OCI-LY7 (cell line): ENCODE measurements around the gene GIGYF1.

ENCODE experiments used
- EZH2phosphoT487 ChIP-seq: fragments of 200-600 bp; sonication (generic); IDR thresholded peaks from 2 replicates; pipeline ENCODE4 v1.6.1; 2018; ENCODE audit warnings: low read depth, borderline replicate concordance, mild to moderate bottlenecking, mixed run types, antibody characterized with exemption, low read length, moderate library complexity, mixed read lengths
- TF ChIP-seq, protein P1 (sequence below): fragments of 200-600 bp; sonication (generic); conservative IDR thresholded peaks from 2 replicates; pipeline ENCODE4 v1.5.1; 2014; ENCODE audit warnings: mild to moderate bottlenecking, antibody characterized with exemption, low read length, moderate library complexity, mixed read lengths

DNA sequence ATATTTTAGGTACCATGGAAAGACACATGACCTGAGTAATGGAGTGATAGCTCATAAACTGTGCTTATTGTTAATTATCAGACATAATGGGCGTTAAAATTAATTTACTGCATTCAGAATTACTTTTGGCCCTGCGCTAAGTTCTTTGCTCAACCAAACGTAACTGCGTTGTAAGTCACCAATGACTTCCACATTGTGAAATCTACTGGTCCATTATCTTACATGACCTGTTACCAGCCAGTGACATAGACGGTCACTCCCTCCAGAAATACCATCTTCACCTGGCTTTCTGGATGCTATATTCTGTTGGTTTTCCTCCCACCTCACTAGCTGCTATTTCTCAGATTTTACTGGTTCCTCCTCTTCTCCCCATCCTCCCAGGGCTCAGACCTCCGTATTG, 5.0 kb upstream of the GIGYF1 start:
- TF ChIP-seq, protein P1, sequence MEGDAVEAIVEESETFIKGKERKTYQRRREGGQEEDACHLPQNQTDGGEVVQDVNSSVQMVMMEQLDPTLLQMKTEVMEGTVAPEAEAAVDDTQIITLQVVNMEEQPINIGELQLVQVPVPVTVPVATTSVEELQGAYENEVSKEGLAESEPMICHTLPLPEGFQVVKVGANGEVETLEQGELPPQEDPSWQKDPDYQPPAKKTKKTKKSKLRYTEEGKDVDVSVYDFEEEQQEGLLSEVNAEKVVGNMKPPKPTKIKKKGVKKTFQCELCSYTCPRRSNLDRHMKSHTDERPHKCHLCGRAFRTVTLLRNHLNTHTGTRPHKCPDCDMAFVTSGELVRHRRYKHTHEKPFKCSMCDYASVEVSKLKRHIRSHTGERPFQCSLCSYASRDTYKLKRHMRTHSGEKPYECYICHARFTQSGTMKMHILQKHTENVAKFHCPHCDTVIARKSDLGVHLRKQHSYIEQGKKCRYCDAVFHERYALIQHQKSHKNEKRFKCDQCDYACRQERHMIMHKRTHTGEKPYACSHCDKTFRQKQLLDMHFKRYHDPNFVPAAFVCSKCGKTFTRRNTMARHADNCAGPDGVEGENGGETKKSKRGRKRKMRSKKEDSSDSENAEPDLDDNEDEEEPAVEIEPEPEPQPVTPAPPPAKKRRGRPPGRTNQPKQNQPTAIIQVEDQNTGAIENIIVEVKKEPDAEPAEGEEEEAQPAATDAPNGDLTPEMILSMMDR: no peak
- TF ChIP-seq EZH2phosphoT487: no peak
